CD4-positive, CD25-positive, alpha-beta regulatory T cell (primary cell): Measurements from ENCODE around the gene CST9. TPM values are rescaled to one million over a fixed set of nuclear protein-coding genes. Genes with fewer than 3 reads are reported as not detected.
"Not testable (repeated sequence)": the region's sequence is repeated elsewhere in the genome, so short reads cannot be mapped to it uniquely, and the experiment has no call there.

ENCODE experiments used
- ATAC-seq, 2 donors: fragments of 150-1000 bp; cut with Tn5 transposase; one replicate each; pipeline ENCODE4 v1.10.0; 2021; ENCODE audit warnings: low read depth in 2 of 2, moderate number of reproducible peaks in 2 of 2, moderate library complexity in 1 of 2
- DNase-seq, 3 donors: peaks; one replicate each; pipeline versions ENCODE4 v3.0.0 to v3.0.0-alpha.2; 2012 to 2022; ENCODE audit warnings: mixed read lengths in 1 of 3
- H3K27ac ChIP-seq: one replicate; pipeline ENCODE4 v1.7.0; 2013; ENCODE audit warnings: mild to moderate bottlenecking, low read length; ENCODE audit not compliant: insufficient read depth, poor library complexity, severe bottlenecking
- H3K27me3 ChIP-seq: one replicate; pipeline ENCODE4 v1.7.0; 2013; ENCODE audit warnings: low read length; ENCODE audit not compliant: control insufficient read depth, insufficient read depth
- H3K36me3 ChIP-seq: one replicate; pipeline ENCODE4 v1.7.0; 2013; ENCODE audit warnings: mild to moderate bottlenecking, low read length, moderate library complexity; ENCODE audit not compliant: control insufficient read depth, insufficient read depth
- H3K4me1 ChIP-seq: 2 replicates; pipeline ENCODE4 v1.7.0; 2013; ENCODE audit warnings: mild to moderate bottlenecking, low read length; ENCODE audit not compliant: insufficient read depth, control insufficient read depth, poor library complexity, severe bottlenecking
- H3K4me3 ChIP-seq: one replicate; pipeline ENCODE4 v1.7.0; 2013; ENCODE audit warnings: low read depth, mild to moderate bottlenecking, low read length, moderate library complexity
- H3K9me3 ChIP-seq, 2 experiments: 1 replicate in 1 of 2; 2 replicates in 1 of 2; pipeline ENCODE4 v1.7.0; 2013; ENCODE audit warnings: low read length in 2 of 2, mild to moderate bottlenecking in 1 of 2, moderate library complexity in 1 of 2; ENCODE audit not compliant: control insufficient read depth in 2 of 2
- H3K27ac Mint-ChIP-seq, 3 donors: one replicate each; pipeline ENCODE4 v1.8.0; 2020 to 2022; ENCODE audit warnings: mild to moderate bottlenecking in 3 of 3, mixed read lengths in 3 of 3, moderate library complexity in 2 of 3
- H3K27me3 Mint-ChIP-seq: one replicate; pipeline ENCODE4 v1.8.0; 2022; ENCODE audit warnings: mild to moderate bottlenecking, mixed read lengths
- H3K36me3 Mint-ChIP-seq: one replicate; pipeline ENCODE4 v1.8.0; 2020; ENCODE audit warnings: mixed read lengths
- H3K4me1 Mint-ChIP-seq, 4 donors: one replicate each; pipeline ENCODE4 v1.8.0; 2020 to 2022; ENCODE audit warnings: mixed read lengths in 4 of 4, mild to moderate bottlenecking in 1 of 4
- H3K4me3 Mint-ChIP-seq, 4 donors: one replicate each; pipeline ENCODE4 v1.8.0; 2020 to 2022; ENCODE audit warnings: mild to moderate bottlenecking in 4 of 4, mixed read lengths in 4 of 4, moderate library complexity in 3 of 4
- H3K9me3 Mint-ChIP-seq, 7 donors: one replicate each; pipeline ENCODE4 v1.8.0; 2020 to 2022; ENCODE audit warnings: mixed read lengths in 7 of 7, mild to moderate bottlenecking in 3 of 7, moderate library complexity in 2 of 7
- polyA plus RNA-seq, 4 donors: library from polyadenylated mRNA; unstranded; fragments of 300-500 nt; fragmentation: Illumina TruSeq; gene quantifications; one replicate each; pipeline ENCODE4 v1.2.3, GENCODE V29; 2021
- total RNA-seq: library from RNA; stranded (reverse); gene quantifications from one replicate; pipeline ENCODE4 v1.2.3, GENCODE V29; 2022

CST9 gene
- total and polyA plus RNA-seq, 5 donors from 2014 or later: not detected

DNA sequence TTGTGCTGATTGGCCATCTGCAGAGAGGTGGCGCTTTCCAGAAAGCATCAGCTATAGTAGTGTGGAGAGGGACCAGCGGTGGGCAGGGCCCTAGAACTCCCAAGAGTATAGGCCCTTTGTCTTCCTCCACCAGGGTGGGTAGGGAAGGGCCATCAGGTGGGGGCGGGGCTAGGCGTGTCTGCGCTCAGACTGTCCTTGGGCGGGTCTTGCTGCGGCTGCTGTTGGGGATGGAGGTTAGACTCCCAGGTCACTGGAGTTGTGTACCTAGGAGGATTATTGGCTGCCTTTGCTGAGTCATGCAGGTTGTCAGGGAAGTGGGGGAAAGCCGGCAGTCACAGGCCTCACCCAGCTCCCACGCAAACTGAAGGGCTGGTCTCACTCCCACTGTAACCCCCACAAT is 23.9 kb downstream of the CST9 start:
- H3K27me3 Mint-ChIP-seq, H3K9me3 Mint-ChIP-seq, H3K4me3 Mint-ChIP-seq: not testable (repeated sequence)

DNA sequence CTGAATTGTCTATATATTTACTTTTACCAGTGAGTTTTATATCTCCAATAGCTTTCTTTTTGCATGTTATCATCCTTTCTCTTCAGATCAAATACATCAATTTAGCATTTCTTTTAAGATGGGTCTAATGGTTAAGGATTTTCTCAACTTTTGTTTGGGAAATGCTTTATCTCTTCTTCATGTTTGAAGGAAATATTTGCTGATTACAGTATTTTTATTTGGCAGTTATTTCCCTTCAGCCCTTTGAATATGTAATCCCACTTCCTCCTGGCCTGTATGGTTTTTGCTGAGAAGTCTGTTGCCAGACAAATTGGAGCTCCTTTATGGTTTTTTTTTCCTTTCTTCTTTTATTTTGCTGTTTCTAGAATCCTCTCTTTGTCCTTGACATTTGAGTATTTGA is 30.7 kb downstream of the CST9 start:
- DNase-seq: no peak
- Mint-ChIP-seq H3K36me3 (no peaks in the 10 kb centered on the region), H3K27me3 (peaks cover 18% of the 10 kb centered on the region), H3K27ac (no peak overlapping the region), H3K4me3 (no peak overlapping the region), H3K4me1 (no peaks in the 10 kb centered on the region), H3K9me3 (peaks cover 0 to 1% (median 0%) of the 10 kb centered on the region in 7 donors)
- Histone ChIP-seq H3K4me1 (no peaks in the 10 kb centered on the region), H3K4me3 (no peak overlapping the region), H3K36me3 (no peaks in the 10 kb centered on the region), H3K27me3 (peaks cover 1% of the 10 kb centered on the region), H3K9me3 (no peaks in the 10 kb centered on the region), H3K27ac (no peak overlapping the region)
- no peak for ATAC-seq

More for the DNA sequence above, 23.9 kb downstream of the CST9 start:
- not testable (repeated sequence) for ATAC-seq, H3K9me3 ChIP-seq, H3K4me3 ChIP-seq, H3K4me1 Mint-ChIP-seq, H3K27me3 ChIP-seq, H3K4me1 ChIP-seq, H3K36me3 ChIP-seq, H3K36me3 Mint-ChIP-seq, DNase-seq, H3K27ac ChIP-seq, H3K27ac Mint-ChIP-seq

DNA sequence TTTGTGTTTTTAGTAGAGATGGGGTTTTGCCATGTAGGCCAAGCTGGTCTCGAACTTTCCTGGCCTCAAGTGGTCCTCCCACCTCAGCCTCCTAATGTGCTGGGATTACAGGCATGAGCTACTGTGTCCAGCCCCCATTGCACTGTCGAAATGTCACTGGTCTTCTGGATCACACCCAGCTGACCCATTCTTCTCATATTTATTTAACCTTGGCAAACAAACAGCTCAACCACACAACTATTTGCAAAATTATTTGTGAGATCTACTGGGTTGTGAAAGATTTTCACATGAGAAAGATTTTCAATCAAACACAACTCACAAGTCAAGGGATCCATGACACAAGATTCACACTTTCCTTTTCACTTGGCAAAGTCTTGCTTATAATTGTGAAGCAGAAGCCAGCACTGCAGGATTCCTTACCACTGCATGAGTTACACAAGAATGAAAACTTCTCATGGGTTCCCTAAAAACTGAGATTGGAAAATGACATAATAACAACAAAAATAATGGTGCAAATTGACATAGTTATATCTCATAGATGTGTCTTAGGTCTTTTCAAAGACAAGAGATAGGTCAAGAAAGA is 35.4 kb downstream of the CST9 start:
- Histone ChIP-seq H3K9me3 (no peaks in the 10 kb centered on the region), H3K27me3 (no peaks in the 10 kb centered on the region), H3K4me3 (no peak overlapping the region), H3K27ac (no peak overlapping the region), H3K4me1 (no peaks in the 10 kb centered on the region), H3K36me3 (no peaks in the 10 kb centered on the region)
- DNase-seq (no peak), ATAC-seq (no peak)
- Mint-ChIP-seq H3K27ac (no peak overlapping the region), H3K27me3 (peaks cover 14% of the 10 kb centered on the region), H3K4me3 (no peak overlapping the region), H3K4me1 (no peaks in the 10 kb centered on the region), H3K9me3 (peaks cover 0 to 1% (median 0%) of the 10 kb centered on the region in 7 donors), H3K36me3 (no peaks in the 10 kb centered on the region)

DNA sequence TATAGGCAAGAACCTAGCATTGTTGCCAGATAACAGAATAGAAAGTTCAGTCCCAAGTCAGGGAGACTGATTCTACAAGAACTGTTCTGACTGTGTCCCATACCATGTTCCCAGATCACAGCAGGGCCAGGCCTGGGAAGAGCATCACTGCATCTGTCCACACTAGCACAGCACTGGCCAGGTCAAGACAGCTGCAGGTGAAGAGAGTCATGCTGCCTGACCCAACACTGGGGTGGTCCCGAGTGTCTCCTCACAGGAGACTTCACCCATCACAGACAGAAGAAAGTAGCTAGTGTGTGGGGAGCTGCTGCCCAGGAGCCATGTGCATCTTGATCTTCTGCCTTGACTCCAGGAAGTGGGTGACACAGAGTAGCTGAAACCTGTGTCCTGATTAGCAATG is 36.1 kb downstream of the CST9 start:
- Mint-ChIP-seq H3K4me1 (no peaks in the 10 kb centered on the region), H3K36me3 (no peaks in the 10 kb centered on the region), H3K27me3 (peaks cover 14% of the 10 kb centered on the region), H3K27ac (no peak overlapping the region), H3K4me3 (no peak overlapping the region), H3K9me3 (peaks cover 0 to 1% (median 0%) of the 10 kb centered on the region in 7 donors)
- Histone ChIP-seq H3K27ac (no peak overlapping the region), H3K4me3 (no peak overlapping the region), H3K27me3 (no peaks in the 10 kb centered on the region), H3K4me1 (no peaks in the 10 kb centered on the region), H3K9me3 (no peaks in the 10 kb centered on the region), H3K36me3 (no peaks in the 10 kb centered on the region)
- ATAC-seq (no peak), DNase-seq (no peak)

DNA sequence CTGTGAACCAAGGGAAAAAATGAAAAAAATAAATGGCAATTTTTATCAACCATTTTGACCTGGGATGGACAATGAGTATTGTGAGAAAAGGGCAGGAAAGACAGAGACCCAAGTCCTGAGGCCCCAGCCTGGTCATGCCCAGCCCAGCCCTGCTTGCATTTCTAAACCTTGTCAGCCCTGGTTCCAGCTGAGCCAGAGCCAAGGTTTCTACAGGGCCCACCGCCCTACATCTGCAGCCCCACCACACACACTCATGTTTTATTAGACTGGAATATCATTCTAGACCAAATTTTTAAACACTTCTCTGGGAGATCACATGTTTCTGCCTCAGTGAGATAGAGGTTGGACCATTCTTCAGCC is 36.8 kb downstream of the CST9 start:
- no peaks in the 10 kb centered on the region for H3K27me3 ChIP-seq

DNA sequence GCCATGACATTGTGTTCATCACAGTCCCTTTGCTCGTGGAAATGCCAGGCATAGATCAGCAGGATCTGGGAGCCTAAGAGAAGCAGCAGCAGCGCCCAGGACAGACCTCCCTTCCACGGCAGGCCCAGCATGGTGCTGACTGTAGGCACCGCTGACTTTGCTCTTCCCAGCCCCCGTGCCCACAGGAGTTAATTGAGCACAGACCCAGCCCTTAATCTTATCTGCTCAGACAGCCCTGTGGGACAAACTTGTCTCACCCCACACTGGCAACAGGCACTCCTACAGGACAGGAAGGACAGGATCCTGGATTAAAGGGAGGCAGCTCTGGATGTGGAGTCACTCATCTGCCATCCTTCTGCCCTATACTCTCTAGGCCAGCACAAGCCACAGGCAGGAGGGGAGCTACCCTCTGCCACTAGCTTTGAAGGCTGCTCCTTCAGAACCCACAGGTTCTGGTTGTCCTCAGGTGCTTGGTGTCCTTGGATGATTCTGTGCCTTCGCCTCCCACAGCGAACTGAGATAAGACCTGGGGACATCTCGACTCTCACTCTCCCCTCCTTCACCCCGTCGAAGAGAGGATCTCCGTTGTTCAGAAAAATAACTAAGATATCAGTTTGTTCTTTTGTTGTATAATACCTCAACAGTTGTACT is 37.3 kb downstream of the CST9 start, which contains the start of gene CST9L:
CST9L (minus strand) TSS at position 165 of the 651 bp plus-strand sequence; CDS start at position 131, 34 bp downstream.
- Mint-ChIP-seq H3K27me3 (peaks cover 14% of the 10 kb centered on the region), H3K27ac (no peak within 1 kb of the TSS), H3K9me3 (no peaks in the 10 kb centered on the region), H3K4me1 (no peaks in the 10 kb centered on the region), H3K4me3 (no peak within 1 kb of the TSS), H3K36me3 (no peaks in the 10 kb centered on the region)
- ATAC-seq (no peak), DNase-seq (no peak)
- H3K27me3 ChIP-seq: no peaks in the 10 kb centered on the region
- no peaks in the 10 kb centered on the region for H3K36me3 ChIP-seq
- no peaks in the 10 kb centered on the region for H3K9me3 ChIP-seq
- no peaks in the 10 kb centered on the region for H3K4me1 ChIP-seq
- no peak within 1 kb of the TSS for H3K27ac ChIP-seq
- no peak within 1 kb of the TSS for H3K4me3 ChIP-seq

More for the DNA sequence above, 36.8 kb downstream of the CST9 start:
- H3K9me3 Mint-ChIP-seq: no peaks in the 10 kb centered on the region
- H3K9me3 ChIP-seq: no peaks in the 10 kb centered on the region
- no peaks in the 10 kb centered on the region for H3K36me3 Mint-ChIP-seq
- no peaks in the 10 kb centered on the region for H3K4me1 ChIP-seq
- H3K4me1 Mint-ChIP-seq: no peaks in the 10 kb centered on the region
- ATAC-seq (no peak), DNase-seq (no peak)
- H3K4me3 ChIP-seq: no peak overlapping the region
- no peak overlapping the region for H3K4me3 Mint-ChIP-seq
- H3K36me3 ChIP-seq: no peaks in the 10 kb centered on the region
- H3K27ac Mint-ChIP-seq: no peak overlapping the region
- no peak overlapping the region for H3K27ac ChIP-seq
- H3K27me3 Mint-ChIP-seq: peaks cover 14% of the 10 kb centered on the region

DNA sequence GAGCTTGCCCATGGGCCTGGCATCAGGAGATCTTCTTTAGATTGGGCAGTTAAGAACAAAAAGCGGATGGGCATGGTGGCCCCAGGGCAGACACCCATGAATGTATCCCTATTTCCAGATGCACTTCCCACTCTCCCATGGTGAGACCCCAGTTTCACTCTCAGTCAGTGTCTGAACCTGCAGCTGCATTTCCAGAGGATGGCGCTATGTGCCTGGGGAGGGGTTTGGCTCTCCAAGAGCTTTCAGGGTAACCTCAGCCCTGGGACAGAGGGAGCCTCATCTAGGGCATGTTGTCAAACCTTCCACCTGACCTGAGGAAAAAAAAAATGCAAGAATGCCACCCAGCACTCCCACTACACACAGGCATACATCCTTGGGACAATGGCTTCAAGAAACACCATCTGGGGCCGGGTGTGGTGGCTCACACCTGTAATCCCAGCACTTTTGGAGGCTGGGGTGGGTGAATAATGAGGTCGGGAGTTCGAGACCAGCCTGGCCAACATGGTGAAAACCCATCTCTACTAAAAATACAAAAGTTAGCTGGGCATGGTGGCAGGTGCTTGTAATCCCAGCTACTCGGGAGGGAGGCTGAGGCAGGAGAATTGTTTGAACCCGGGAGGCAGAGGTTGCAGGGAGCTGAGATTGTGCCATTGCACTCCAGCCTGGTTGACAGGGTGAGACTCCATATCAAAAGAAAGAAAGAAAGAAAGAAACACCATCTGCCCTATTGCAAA is 39.4 kb downstream of the CST9 start:
- no peaks in the 10 kb centered on the region for H3K4me1 ChIP-seq
- no peaks in the 10 kb centered on the region for H3K36me3 Mint-ChIP-seq
- no peaks in the 10 kb centered on the region for H3K27me3 ChIP-seq
- H3K4me1 Mint-ChIP-seq: no peaks in the 10 kb centered on the region
- no peaks in the 10 kb centered on the region for H3K36me3 ChIP-seq
- no peak overlapping the region for H3K27ac ChIP-seq
- H3K4me3 ChIP-seq: no peak overlapping the region
- peaks cover 2 to 15% of the 10 kb centered on the region in 2 experiments for H3K9me3 ChIP-seq
- DNase-seq: no peak
- peaks cover 0 to 13% (median 3%) of the 10 kb centered on the region in 7 donors for H3K9me3 Mint-ChIP-seq
- no peak for ATAC-seq
- peaks cover 4% of the 10 kb centered on the region for H3K27me3 Mint-ChIP-seq
- no peak overlapping the region for H3K27ac Mint-ChIP-seq
- H3K4me3 Mint-ChIP-seq: no peak overlapping the region
